HCT116 (cell line): ENCODE data around the gene ALDOC. TPM values are rescaled to one million over a fixed set of nuclear protein-coding genes. Genes with fewer than 3 reads are reported as not detected.

ENCODE experiments used
- ATAC-seq: fragments of 200-7000 bp; cut with Tn5 transposase; 2 replicates; pipeline ENCODE4 v1.9.1; 2020; ENCODE audit warnings: mild to moderate bottlenecking, moderate library complexity
- BruUV-seq: library from RNA; stranded (reverse); fragments of 400-500 nt; replicated peaks from 2 replicates; lab custom pipeline; 2021; lab: Mats Ljungman, UMichigan
- CTCF ChIA-PET: fragments of 300-600 bp; sonication (Branson Sonifier 250); formaldehyde crosslinking; loops from one replicate; lab custom pipeline; 2021; ENCODE audit warnings: antibody characterized with exemption; lab: Charles Lee
- POLR2A ChIA-PET: fragments of 300-600, 350-600 bp; sonication (Branson Sonifier 250); formaldehyde crosslinking; loops from one replicate; lab custom pipeline; 2021; ENCODE audit warnings: antibody characterized with exemption; lab: Charles Lee
- RAD21 ChIA-PET, 2 experiments: fragments of 300-600 bp; sonication (Branson Sonifier 250); formaldehyde crosslinking; loops; one replicate each; lab custom pipeline; 2023; ENCODE audit warnings: low total read pairs in 2 of 2; ENCODE audit not compliant: uncharacterized antibody in 2 of 2, unreplicated experiment in 2 of 2, low non-redundant PET in 1 of 2; lab: Charles Lee
- DNase-seq: peaks from one replicate; pipeline ENCODE4 v3.0.0-alpha.2; 2010; ENCODE audit warnings: low read depth, low spot score
- H2AFZ ChIP-seq: fragments of 200-600 bp; shearing (Covaris generic), sonication (generic); 2 replicates; pipeline ENCODE4 v1.6.1; 2017; ENCODE audit warnings: low read depth, mixed run types, mixed read lengths, antibody characterized with exemption, low read length; ENCODE audit not compliant: poor library complexity, severe bottlenecking
- H3K27ac ChIP-seq: 2 replicates; pipeline ENCODE4 v1.5.1; 2012; ENCODE audit warnings: low read depth, low read length
- H3K27me3 ChIP-seq: fragments of 200-600 bp; sonication (generic); 2 replicates; pipeline ENCODE4 v1.6.1; 2016; ENCODE audit warnings: mixed run types, low read length, mixed read lengths; ENCODE audit not compliant: insufficient read depth
- H3K36me3 ChIP-seq, 2 experiments: fragments of 200-500 bp in 1 of 2; fragments of 200-600 bp in 1 of 2; sonication (Bioruptor generic) in 1 of 2; sonication (generic) in 1 of 2; 2 replicates each; pipeline versions ENCODE4 v1.5.1 to v1.6.1; 2014 to 2016; ENCODE audit warnings: low read length in 2 of 2, inconsistent platforms in 1 of 2, mixed read lengths in 1 of 2, mixed run types in 1 of 2; ENCODE audit not compliant: insufficient read depth in 2 of 2, control insufficient read depth in 1 of 2
- H3K4me1 ChIP-seq, 2 experiments: fragments of 200-600 bp in 1 of 2; sonication (generic) in 1 of 2; 2 replicates each; pipeline versions ENCODE4 v1.5.1 to v1.6.1; 2012 to 2017; ENCODE audit warnings: low read length in 2 of 2, inconsistent platforms in 1 of 2, mild to moderate bottlenecking in 1 of 2, mixed read lengths in 1 of 2, mixed run types in 1 of 2, moderate library complexity in 1 of 2; ENCODE audit not compliant: insufficient read depth in 2 of 2, control insufficient read depth in 1 of 2
- H3K4me2 ChIP-seq: fragments of 200-600 bp; sonication (generic); 2 replicates; pipeline ENCODE4 v1.6.1; 2017; ENCODE audit warnings: mixed run types, low read length, mixed read lengths
- H3K4me3 ChIP-seq, 2 experiments: fragments of 200-600 bp in 1 of 2; sonication (generic) in 1 of 2; replicated peaks in 1 of 2; 2 replicates each; pipeline ENCODE4 v1.5.1; 2011 to 2016; ENCODE audit warnings: low read length in 2 of 2, control low read depth in 1 of 2, low read depth in 1 of 2, mild to moderate bottlenecking in 1 of 2, mixed read lengths in 1 of 2, mixed run types in 1 of 2
- H3K79me2 ChIP-seq: fragments of 200-600 bp; sonication (generic); 2 replicates; pipeline ENCODE4 v1.6.1; 2017; ENCODE audit warnings: mild to moderate bottlenecking, mixed run types, low read length, moderate library complexity, mixed read lengths; ENCODE audit not compliant: insufficient read depth
- H3K9ac ChIP-seq: fragments of 200-600 bp; sonication (generic); 2 replicates; pipeline ENCODE4 v1.6.1; 2016; ENCODE audit warnings: low read length, mixed read lengths
- H3K9me2 ChIP-seq: fragments of 200-600 bp; sonication (generic), shearing (Covaris generic); 2 replicates; pipeline ENCODE4 v1.6.1; 2017; ENCODE audit warnings: mixed run types, mild to moderate bottlenecking, moderate library complexity; ENCODE audit not compliant: insufficient read depth
- H3K9me3 ChIP-seq, 2 experiments: fragments of 200-500 bp in 1 of 2; fragments of 200-600 bp in 1 of 2; sonication (Bioruptor generic) in 1 of 2; sonication (generic) in 1 of 2; 2 replicates each; pipeline ENCODE4 v1.6.1; 2014 to 2017; ENCODE audit warnings: low read length in 2 of 2, mixed read lengths in 2 of 2, inconsistent platforms in 1 of 2, low read depth in 1 of 2, mild to moderate bottlenecking in 1 of 2, mixed run types in 1 of 2, moderate library complexity in 1 of 2; ENCODE audit not compliant: control insufficient read depth in 1 of 2, insufficient read depth in 1 of 2
- H4K20me1 ChIP-seq: fragments of 200-600 bp; sonication (generic), shearing (Covaris generic); 2 replicates; pipeline ENCODE4 v1.6.1; 2017; ENCODE audit warnings: mixed run types, mild to moderate bottlenecking, moderate library complexity; ENCODE audit not compliant: insufficient read depth
- CBX3 ChIP-seq: IDR thresholded peaks from 2 replicates; pipeline ENCODE4 v1.6.1; 2012; ENCODE audit warnings: low read depth
- EGR1 ChIP-seq: IDR thresholded peaks from 2 replicates; pipeline ENCODE4 v1.6.1; 2012; ENCODE audit warnings: low read depth
- EZH2 ChIP-seq: fragments of 200-600 bp; sonication (generic); IDR thresholded peaks from 2 replicates; pipeline ENCODE4 v1.6.1; 2017; ENCODE audit warnings: antibody characterized with exemption, mixed run types
- EZH2phosphoT487 ChIP-seq: fragments of 200-600 bp; IDR thresholded peaks from 2 replicates; pipeline ENCODE4 v1.6.1; 2018; ENCODE audit warnings: antibody characterized with exemption, borderline replicate concordance
- FOSL1 ChIP-seq: IDR thresholded peaks from 2 replicates; pipeline ENCODE4 v1.6.1; 2012; ENCODE audit warnings: low read depth
- JUND ChIP-seq: IDR thresholded peaks from 2 replicates; pipeline ENCODE4 v1.6.1; 2012
- POLR2A ChIP-seq: IDR thresholded peaks from 2 replicates; pipeline ENCODE4 v1.7.0; 2011; ENCODE audit warnings: borderline replicate concordance; ENCODE audit not compliant: insufficient read depth, insufficient read length; ENCODE audit errors: extremely low read depth
- RAD21 ChIP-seq: IDR thresholded peaks from 2 replicates; pipeline ENCODE4 v1.6.1; 2012; ENCODE audit warnings: low read depth, mild to moderate bottlenecking
- SIN3A ChIP-seq: IDR thresholded peaks from 2 replicates; pipeline ENCODE4 v1.6.1; 2012; ENCODE audit warnings: low read depth
- SP1 ChIP-seq: IDR thresholded peaks from 2 replicates; pipeline ENCODE4 v1.6.1; 2012; ENCODE audit warnings: low read depth
- SRF ChIP-seq: IDR thresholded peaks from 2 replicates; pipeline ENCODE4 v1.6.1; 2012; ENCODE audit warnings: low read depth
- TCF7L2 ChIP-seq: IDR thresholded peaks from 2 replicates; pipeline ENCODE4 v1.7.0; 2011; ENCODE audit warnings: borderline replicate concordance, inconsistent platforms; ENCODE audit not compliant: insufficient read depth, insufficient read length; ENCODE audit errors: extremely low read depth
- ZFX ChIP-seq: fragments of 450-650 bp; IDR thresholded peaks from 2 replicates; pipeline ENCODE4 v1.6.1; 2017
- ZNF274 ChIP-seq: fragments of 200-500 bp; sonication (Bioruptor generic); IDR thresholded peaks from 2 replicates; pipeline ENCODE4 v1.6.1; 2014; ENCODE audit warnings: mild to moderate bottlenecking, low read depth, low read length, inconsistent platforms
- intact Hi-C: fragments of 100-400 bp; cut with micrococcal nuclease; formaldehyde crosslinking; loops from 2 replicates; pipeline ENCODE4 v1.10.0; 2022
- total RNA-seq: library from RNA; stranded (reverse); gene quantifications from one replicate; pipeline ENCODE4 v1.2.1, GENCODE V29; 2021; ENCODE audit not compliant: unreplicated experiment
- TF ChIP-seq, protein P1 (sequence below): IDR thresholded peaks from 2 replicates; pipeline ENCODE4 v1.6.1; 2012; ENCODE audit warnings: low read depth
- TF ChIP-seq, protein P2 (sequence below): IDR thresholded peaks from 2 replicates; pipeline ENCODE4 v1.6.1; 2012
- TF ChIP-seq, protein P3 (sequence below): IDR thresholded peaks from 2 replicates; pipeline ENCODE4 v1.6.1; 2011; ENCODE audit warnings: mild to moderate bottlenecking, low read length, moderate library complexity; ENCODE audit not compliant: insufficient replicate concordance; ENCODE audit errors: extremely low read depth
- TF ChIP-seq, protein P4 (sequence below), 3 experiments: fragments of 200-600 bp in 1 of 3; sonication (generic) in 1 of 3; IDR thresholded peaks in 2 of 3; conservative IDR thresholded peaks in 1 of 3; 2 replicates each; pipeline ENCODE4 v1.5.1; 2012 to 2017; ENCODE audit warnings: low read depth in 2 of 3, low read length in 2 of 3, antibody characterized with exemption in 1 of 3, borderline replicate concordance in 1 of 3, control low read depth in 1 of 3, mild to moderate bottlenecking in 1 of 3, mixed read lengths in 1 of 3, mixed run types in 1 of 3, moderate library complexity in 1 of 3; ENCODE audit not compliant: insufficient read depth in 1 of 3
- TF ChIP-seq, protein P5 (sequence below): IDR thresholded peaks from 2 replicates; pipeline ENCODE4 v1.6.1; 2012

ALDOC gene
- total RNA-seq, 1 experiment from 2014 or later: 82.8 TPM

DNA sequence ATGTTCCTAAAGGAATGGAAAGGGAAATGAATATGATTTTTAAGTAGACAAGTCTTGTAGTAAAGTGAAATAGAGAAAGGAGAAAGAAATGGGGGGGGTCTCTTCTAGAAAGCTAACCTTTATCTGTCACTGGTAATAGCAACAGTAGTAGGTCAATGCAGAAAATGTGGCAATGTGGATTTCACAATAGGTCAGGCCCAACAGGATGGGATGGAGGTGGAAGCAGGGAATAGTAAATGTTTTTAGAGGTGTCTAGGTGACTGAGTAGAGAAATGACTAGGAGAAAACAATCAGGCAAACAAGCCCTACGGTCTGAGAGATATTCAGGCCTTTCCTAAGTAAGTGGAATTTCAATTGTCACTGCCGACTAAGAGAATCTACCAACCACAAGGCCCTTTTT is 43.3 kb upstream of the ALDOC start:
- H3K4me3 ChIP-seq: no peak overlapping the region
- intact Hi-C loops: no loop called here
- H3K9me2 ChIP-seq: no peaks in the 10 kb centered on the region
- no peaks in the 10 kb centered on the region for H3K27me3 ChIP-seq
- H3K27ac ChIP-seq: no peak overlapping the region
- H3K4me2 ChIP-seq: no peak overlapping the region
- H3K79me2 ChIP-seq: no peaks in the 10 kb centered on the region
- H2AFZ ChIP-seq: no peak overlapping the region
- H3K9me3 ChIP-seq: no peaks in the 10 kb centered on the region
- no peaks in the 10 kb centered on the region for H4K20me1 ChIP-seq
- H3K4me1 ChIP-seq: no peaks in the 10 kb centered on the region
- no TSS peak for BruUV-seq
- ChIA-PET POLR2A (no interaction called here), RAD21 (no interaction called here), CTCF (no interaction called here)
- ATAC-seq (no peak), DNase-seq (no peak)
- peaks cover 84 to 91% of the 10 kb centered on the region in 2 experiments for H3K36me3 ChIP-seq
- H3K9ac ChIP-seq: no peak overlapping the region
- TF ChIP-seq, protein P1, sequence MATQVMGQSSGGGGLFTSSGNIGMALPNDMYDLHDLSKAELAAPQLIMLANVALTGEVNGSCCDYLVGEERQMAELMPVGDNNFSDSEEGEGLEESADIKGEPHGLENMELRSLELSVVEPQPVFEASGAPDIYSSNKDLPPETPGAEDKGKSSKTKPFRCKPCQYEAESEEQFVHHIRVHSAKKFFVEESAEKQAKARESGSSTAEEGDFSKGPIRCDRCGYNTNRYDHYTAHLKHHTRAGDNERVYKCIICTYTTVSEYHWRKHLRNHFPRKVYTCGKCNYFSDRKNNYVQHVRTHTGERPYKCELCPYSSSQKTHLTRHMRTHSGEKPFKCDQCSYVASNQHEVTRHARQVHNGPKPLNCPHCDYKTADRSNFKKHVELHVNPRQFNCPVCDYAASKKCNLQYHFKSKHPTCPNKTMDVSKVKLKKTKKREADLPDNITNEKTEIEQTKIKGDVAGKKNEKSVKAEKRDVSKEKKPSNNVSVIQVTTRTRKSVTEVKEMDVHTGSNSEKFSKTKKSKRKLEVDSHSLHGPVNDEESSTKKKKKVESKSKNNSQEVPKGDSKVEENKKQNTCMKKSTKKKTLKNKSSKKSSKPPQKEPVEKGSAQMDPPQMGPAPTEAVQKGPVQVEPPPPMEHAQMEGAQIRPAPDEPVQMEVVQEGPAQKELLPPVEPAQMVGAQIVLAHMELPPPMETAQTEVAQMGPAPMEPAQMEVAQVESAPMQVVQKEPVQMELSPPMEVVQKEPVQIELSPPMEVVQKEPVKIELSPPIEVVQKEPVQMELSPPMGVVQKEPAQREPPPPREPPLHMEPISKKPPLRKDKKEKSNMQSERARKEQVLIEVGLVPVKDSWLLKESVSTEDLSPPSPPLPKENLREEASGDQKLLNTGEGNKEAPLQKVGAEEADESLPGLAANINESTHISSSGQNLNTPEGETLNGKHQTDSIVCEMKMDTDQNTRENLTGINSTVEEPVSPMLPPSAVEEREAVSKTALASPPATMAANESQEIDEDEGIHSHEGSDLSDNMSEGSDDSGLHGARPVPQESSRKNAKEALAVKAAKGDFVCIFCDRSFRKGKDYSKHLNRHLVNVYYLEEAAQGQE: no peak
- no peak for TF ChIP-seq ZFX
- no peak for TF ChIP-seq EGR1
- no peak for TF ChIP-seq CBX3
- TF ChIP-seq JUND: no peak
- TF ChIP-seq, protein P2, sequence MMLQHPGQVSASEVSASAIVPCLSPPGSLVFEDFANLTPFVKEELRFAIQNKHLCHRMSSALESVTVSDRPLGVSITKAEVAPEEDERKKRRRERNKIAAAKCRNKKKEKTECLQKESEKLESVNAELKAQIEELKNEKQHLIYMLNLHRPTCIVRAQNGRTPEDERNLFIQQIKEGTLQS: no peak
- no peak for TF ChIP-seq RAD21
- no peak for TF ChIP-seq ZNF274
- TF ChIP-seq SIN3A: no peak
- TF ChIP-seq TCF7L2: no peak
- TF ChIP-seq EZH2: no peak
- TF ChIP-seq POLR2A: no peak
- TF ChIP-seq, protein P3, sequence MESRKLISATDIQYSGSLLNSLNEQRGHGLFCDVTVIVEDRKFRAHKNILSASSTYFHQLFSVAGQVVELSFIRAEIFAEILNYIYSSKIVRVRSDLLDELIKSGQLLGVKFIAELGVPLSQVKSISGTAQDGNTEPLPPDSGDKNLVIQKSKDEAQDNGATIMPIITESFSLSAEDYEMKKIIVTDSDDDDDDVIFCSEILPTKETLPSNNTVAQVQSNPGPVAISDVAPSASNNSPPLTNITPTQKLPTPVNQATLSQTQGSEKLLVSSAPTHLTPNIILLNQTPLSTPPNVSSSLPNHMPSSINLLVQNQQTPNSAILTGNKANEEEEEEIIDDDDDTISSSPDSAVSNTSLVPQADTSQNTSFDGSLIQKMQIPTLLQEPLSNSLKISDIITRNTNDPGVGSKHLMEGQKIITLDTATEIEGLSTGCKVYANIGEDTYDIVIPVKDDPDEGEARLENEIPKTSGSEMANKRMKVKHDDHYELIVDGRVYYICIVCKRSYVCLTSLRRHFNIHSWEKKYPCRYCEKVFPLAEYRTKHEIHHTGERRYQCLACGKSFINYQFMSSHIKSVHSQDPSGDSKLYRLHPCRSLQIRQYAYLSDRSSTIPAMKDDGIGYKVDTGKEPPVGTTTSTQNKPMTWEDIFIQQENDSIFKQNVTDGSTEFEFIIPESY: no peak
- TF ChIP-seq SP1: no peak
- no peak for TF ChIP-seq FOSL1
- TF ChIP-seq, protein P4, sequence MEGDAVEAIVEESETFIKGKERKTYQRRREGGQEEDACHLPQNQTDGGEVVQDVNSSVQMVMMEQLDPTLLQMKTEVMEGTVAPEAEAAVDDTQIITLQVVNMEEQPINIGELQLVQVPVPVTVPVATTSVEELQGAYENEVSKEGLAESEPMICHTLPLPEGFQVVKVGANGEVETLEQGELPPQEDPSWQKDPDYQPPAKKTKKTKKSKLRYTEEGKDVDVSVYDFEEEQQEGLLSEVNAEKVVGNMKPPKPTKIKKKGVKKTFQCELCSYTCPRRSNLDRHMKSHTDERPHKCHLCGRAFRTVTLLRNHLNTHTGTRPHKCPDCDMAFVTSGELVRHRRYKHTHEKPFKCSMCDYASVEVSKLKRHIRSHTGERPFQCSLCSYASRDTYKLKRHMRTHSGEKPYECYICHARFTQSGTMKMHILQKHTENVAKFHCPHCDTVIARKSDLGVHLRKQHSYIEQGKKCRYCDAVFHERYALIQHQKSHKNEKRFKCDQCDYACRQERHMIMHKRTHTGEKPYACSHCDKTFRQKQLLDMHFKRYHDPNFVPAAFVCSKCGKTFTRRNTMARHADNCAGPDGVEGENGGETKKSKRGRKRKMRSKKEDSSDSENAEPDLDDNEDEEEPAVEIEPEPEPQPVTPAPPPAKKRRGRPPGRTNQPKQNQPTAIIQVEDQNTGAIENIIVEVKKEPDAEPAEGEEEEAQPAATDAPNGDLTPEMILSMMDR (IDR thresholded peaks at IDR 0.05 in 2 of 3, conservative IDR thresholded peaks at IDR 0.05 in 1 of 3; ENCODE audit: borderline replicate concordance in 1 of 3, insufficient read depth in 1 of 3, low read depth in 2 of 3, low read length in 2 of 3): no peak
- TF ChIP-seq SRF: no peak
- TF ChIP-seq, protein P5, sequence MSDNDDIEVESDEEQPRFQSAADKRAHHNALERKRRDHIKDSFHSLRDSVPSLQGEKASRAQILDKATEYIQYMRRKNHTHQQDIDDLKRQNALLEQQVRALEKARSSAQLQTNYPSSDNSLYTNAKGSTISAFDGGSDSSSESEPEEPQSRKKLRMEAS: no peak
- TF ChIP-seq EZH2phosphoT487: no peak
